HCT116 (cell line): ENCODE results near the gene CDKN1A.

Experiments used
- EZH2 ChIP-seq: fragments of 200-600 bp; sonication (generic); IDR thresholded peaks from 2 replicates; pipeline ENCODE4 v1.6.1; 2017; ENCODE audit warnings: antibody characterized with exemption, mixed run types
- JUND ChIP-seq: IDR thresholded peaks from 2 replicates; pipeline ENCODE4 v1.6.1; 2012
- POLR2A ChIP-seq: IDR thresholded peaks from 2 replicates; pipeline ENCODE4 v1.7.0; 2011; ENCODE audit warnings: borderline replicate concordance; ENCODE audit not compliant: insufficient read depth, insufficient read length; ENCODE audit errors: extremely low read depth
- POLR2AphosphoS5 ChIP-seq: IDR thresholded peaks from 2 replicates; pipeline ENCODE4 v1.6.1; 2011; ENCODE audit warnings: mild to moderate bottlenecking, low read depth, low read length, moderate library complexity
- SIN3A ChIP-seq: IDR thresholded peaks from 2 replicates; pipeline ENCODE4 v1.6.1; 2012; ENCODE audit warnings: low read depth
- ZNF274 ChIP-seq: fragments of 200-500 bp; sonication (Bioruptor generic); IDR thresholded peaks from 2 replicates; pipeline ENCODE4 v1.6.1; 2014; ENCODE audit warnings: mild to moderate bottlenecking, low read depth, low read length, inconsistent platforms
- TF ChIP-seq, protein P1 (sequence below), 3 experiments: fragments of 200-600 bp in 1 of 3; sonication (generic) in 1 of 3; IDR thresholded peaks in 2 of 3; conservative IDR thresholded peaks in 1 of 3; 2 replicates each; pipeline ENCODE4 v1.5.1; 2012 to 2017; ENCODE audit warnings: low read depth in 2 of 3, low read length in 2 of 3, antibody characterized with exemption in 1 of 3, borderline replicate concordance in 1 of 3, control low read depth in 1 of 3, mild to moderate bottlenecking in 1 of 3, mixed read lengths in 1 of 3, mixed run types in 1 of 3, moderate library complexity in 1 of 3; ENCODE audit not compliant: insufficient read depth in 1 of 3
- TF ChIP-seq, protein P2 (sequence below): IDR thresholded peaks from 2 replicates; pipeline ENCODE4 v1.6.1; 2012

DNA sequence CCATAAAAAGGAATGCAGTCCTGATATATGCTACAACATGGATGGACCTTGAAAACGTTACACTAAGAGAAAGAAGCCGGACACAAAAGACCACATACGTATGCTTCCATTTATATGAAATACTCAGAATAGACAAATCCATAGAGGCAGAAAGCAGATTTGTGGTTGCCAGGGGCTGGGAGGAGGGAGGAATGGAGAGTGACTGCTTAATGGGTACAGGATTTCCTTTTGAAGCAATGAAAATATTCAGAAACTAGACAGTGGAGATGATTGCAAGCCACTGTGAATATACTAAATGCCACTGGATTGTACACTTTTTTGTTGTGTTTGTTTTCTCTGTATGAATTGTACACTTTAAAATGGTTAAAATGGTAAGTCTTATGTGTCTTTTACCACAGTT, 29.4 kb upstream of the CDKN1A start:
- TF ChIP-seq, protein P1, sequence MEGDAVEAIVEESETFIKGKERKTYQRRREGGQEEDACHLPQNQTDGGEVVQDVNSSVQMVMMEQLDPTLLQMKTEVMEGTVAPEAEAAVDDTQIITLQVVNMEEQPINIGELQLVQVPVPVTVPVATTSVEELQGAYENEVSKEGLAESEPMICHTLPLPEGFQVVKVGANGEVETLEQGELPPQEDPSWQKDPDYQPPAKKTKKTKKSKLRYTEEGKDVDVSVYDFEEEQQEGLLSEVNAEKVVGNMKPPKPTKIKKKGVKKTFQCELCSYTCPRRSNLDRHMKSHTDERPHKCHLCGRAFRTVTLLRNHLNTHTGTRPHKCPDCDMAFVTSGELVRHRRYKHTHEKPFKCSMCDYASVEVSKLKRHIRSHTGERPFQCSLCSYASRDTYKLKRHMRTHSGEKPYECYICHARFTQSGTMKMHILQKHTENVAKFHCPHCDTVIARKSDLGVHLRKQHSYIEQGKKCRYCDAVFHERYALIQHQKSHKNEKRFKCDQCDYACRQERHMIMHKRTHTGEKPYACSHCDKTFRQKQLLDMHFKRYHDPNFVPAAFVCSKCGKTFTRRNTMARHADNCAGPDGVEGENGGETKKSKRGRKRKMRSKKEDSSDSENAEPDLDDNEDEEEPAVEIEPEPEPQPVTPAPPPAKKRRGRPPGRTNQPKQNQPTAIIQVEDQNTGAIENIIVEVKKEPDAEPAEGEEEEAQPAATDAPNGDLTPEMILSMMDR (IDR thresholded peaks at IDR 0.05 in 2 of 3, conservative IDR thresholded peaks at IDR 0.05 in 1 of 3; ENCODE audit: borderline replicate concordance in 1 of 3, insufficient read depth in 1 of 3, low read depth in 2 of 3, low read length in 2 of 3) = no peak
- TF ChIP-seq POLR2AphosphoS5 (no peak), EZH2 (no peak), POLR2A (no peak), ZNF274 (no peak), SIN3A (no peak), JUND (no peak)
- TF ChIP-seq, protein P2, sequence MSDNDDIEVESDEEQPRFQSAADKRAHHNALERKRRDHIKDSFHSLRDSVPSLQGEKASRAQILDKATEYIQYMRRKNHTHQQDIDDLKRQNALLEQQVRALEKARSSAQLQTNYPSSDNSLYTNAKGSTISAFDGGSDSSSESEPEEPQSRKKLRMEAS = no peak
